Urothelium cell line (cell line): ENCODE measurements around the gene KDM2B.

Experiments used
- DNase-seq: peaks from one replicate; pipeline ENCODE4 v3.0.0; 2011; ENCODE audit warnings: low spot score, mixed read lengths
- FAIRE-seq: peaks from 2 replicates; lab custom pipeline; 2011; peaks lifted over from hg19 to GRCh38; lab: Jason Lieb, UNC

The KDM2B gene

GRCh38 chr12:121532503-121533393 is 48.1 kb downstream of the KDM2B start:
- DNase-seq = no peak
- FAIRE-seq = no peak

GRCh38 chr12:121531356-121531750 is 49.5 kb downstream of the KDM2B start:
- FAIRE-seq (no peak), DNase-seq (no peak)

- DNase-seq = no peak
- no peak for FAIRE-seq
These were observed 50.0 kb downstream of the KDM2B start for GRCh38 chr12:121530600-121531355.

- DNase-seq = no peak
- FAIRE-seq = no peak
These were observed 51.6 kb downstream of the KDM2B start for GRCh38 chr12:121529184-121529583.

- no peak for FAIRE-seq
These were observed 55.4 kb downstream of the KDM2B start for GRCh38 chr12:121525411-121525810.

GRCh38 chr12:121524196-121524916 is 56.5 kb downstream of the KDM2B start:
- DNase-seq = no peak
- no peak for FAIRE-seq

More at GRCh38 chr12:121525411-121525810, 55.4 kb downstream of the KDM2B start:
- DNase-seq = no peak

- DNase-seq = no peak
- FAIRE-seq = no peak
These were observed 57.1 kb downstream of the KDM2B start for GRCh38 chr12:121523741-121524140.

GRCh38 chr12:121522971-121523370 is 57.9 kb downstream of the KDM2B start:
- DNase-seq = no peak
- no peak for FAIRE-seq

GRCh38 chr12:121520586-121521086 is 60.2 kb downstream of the KDM2B start:
- FAIRE-seq (no peak), DNase-seq (no peak)

GRCh38 chr12:121520119-121520518 is 60.7 kb downstream of the KDM2B start:
- no peak for DNase-seq
- no peak for FAIRE-seq

GRCh38 chr12:121519227-121519626 is 61.6 kb downstream of the KDM2B start:
- DNase-seq = no peak
- FAIRE-seq = no peak

- FAIRE-seq = no peak
These were observed 62.2 kb downstream of the KDM2B start for GRCh38 chr12:121518656-121519055.

GRCh38 chr12:121516437-121517011 is 64.3 kb downstream of the KDM2B start:
- FAIRE-seq = no peak
- DNase-seq = no peak

More at GRCh38 chr12:121518656-121519055, 62.2 kb downstream of the KDM2B start:
- no peak for DNase-seq

- FAIRE-seq (no peak), DNase-seq (no peak)
These were observed 65.2 kb downstream of the KDM2B start for GRCh38 chr12:121515615-121516014.

GRCh38 chr12:121514184-121514742 is 66.6 kb downstream of the KDM2B start:
- DNase-seq (no peak), FAIRE-seq (no peak)

GRCh38 chr12:121513464-121514183 is 67.2 kb downstream of the KDM2B start:
- DNase-seq = peak; percentile 71
- FAIRE-seq = peak; percentile 63

GRCh38 chr12:121512561-121512960 is 68.3 kb downstream of the KDM2B start:
- DNase-seq (no peak), FAIRE-seq (no peak)

GRCh38 chr12:121511916-121512315 is 68.9 kb downstream of the KDM2B start:
- no peak for FAIRE-seq
- no peak for DNase-seq

GRCh38 chr12:121509339-121509738 is 71.5 kb downstream of the KDM2B start:
- FAIRE-seq (no peak), DNase-seq (no peak)

GRCh38 chr12:121508533-121508932 is 72.3 kb downstream of the KDM2B start:
- FAIRE-seq = no peak
- DNase-seq = no peak
